NB4 (cell line): ENCODE data around the gene ACKR3.

Source experiments
- MAX ChIP-seq: IDR thresholded peaks from 2 replicates; pipeline ENCODE4 v1.6.1; 2011; ENCODE audit warnings: low read depth, low read length
- POLR2A ChIP-seq: IDR thresholded peaks from 2 replicates; pipeline ENCODE4 v1.6.1; 2011; ENCODE audit warnings: mild to moderate bottlenecking; ENCODE audit not compliant: insufficient read length; ENCODE audit errors: extremely low read depth

GRCh38 chr2:236526455-236527158, 43.0 kb upstream of the ACKR3 start:
- TF ChIP-seq MAX (no peak), POLR2A (no peak)
